HG03175 (cell line): Measurements from ENCODE around the gene IDH3A.
"Not testable (repeated sequence)": the region's sequence is repeated elsewhere in the genome, so short reads cannot be mapped to it uniquely, and the experiment has no call there.

Source experiments
- ATAC-seq: cut with Tn5 transposase; IDR thresholded peaks from one replicate; pipeline ENCODE4 v1.9.1; 2021; ENCODE audit warnings: mild to moderate bottlenecking, moderate library complexity; ENCODE audit not compliant: unreplicated experiment

Gene IDH3A

DNA sequence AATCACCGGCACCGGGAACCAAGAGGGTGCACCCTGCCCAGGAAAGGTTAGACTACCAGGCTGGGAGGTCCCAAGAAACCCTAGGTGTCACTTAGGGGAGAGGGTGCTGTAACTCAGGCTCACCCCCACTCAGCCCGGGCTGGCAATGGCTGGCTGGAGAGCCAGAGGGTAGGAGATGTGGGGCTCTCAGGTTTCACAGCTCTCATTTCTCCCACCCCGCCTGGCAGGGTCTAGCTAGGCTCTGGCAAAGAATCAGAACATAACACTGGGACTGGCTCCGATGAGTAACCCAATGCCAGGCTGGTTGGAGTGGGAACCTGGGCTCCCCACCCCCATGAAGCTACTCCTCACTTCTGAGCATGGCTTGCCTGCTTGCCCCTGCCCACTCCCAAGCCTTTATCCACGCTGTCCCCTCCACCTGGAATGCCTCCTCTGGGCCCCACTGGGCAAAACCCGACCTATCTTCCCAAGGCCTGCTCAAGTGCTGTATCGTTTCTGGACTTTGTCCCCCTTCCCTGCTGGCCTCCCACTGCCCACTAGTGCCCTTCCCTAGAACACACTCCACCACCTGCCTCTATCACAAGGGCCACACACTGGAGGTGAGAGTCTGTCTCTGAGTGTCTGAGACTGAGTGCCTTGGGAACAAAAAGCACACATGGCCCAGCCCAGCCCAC is 19.9 kb upstream of the IDH3A start:
- no peak for ATAC-seq

DNA sequence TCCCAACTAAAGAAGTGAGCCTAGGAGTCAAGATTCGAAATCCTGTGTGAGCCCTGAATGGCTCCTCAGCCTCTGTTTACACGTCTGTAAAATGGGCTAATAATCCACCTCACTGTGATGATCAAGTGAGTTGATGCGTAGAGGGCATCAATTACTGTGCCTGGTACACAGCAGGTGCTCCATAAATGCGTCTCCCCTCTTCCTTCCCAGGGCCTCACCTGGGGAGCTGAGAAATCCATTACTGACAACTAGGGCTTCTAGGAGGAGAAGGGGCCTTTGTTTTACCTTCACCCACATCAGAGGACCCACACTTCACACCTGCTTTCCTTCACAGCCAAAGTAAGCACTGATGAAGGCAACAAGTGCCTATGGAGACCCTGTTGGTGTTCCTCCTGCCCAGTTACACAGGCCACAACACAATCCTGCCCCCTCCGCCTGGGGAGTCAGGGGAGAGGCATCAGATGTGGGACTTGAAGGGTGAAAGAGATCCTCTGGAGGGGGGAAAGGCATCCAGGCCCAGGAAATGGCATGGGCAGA is 19.3 kb upstream of the IDH3A start:
- no peak for ATAC-seq

DNA sequence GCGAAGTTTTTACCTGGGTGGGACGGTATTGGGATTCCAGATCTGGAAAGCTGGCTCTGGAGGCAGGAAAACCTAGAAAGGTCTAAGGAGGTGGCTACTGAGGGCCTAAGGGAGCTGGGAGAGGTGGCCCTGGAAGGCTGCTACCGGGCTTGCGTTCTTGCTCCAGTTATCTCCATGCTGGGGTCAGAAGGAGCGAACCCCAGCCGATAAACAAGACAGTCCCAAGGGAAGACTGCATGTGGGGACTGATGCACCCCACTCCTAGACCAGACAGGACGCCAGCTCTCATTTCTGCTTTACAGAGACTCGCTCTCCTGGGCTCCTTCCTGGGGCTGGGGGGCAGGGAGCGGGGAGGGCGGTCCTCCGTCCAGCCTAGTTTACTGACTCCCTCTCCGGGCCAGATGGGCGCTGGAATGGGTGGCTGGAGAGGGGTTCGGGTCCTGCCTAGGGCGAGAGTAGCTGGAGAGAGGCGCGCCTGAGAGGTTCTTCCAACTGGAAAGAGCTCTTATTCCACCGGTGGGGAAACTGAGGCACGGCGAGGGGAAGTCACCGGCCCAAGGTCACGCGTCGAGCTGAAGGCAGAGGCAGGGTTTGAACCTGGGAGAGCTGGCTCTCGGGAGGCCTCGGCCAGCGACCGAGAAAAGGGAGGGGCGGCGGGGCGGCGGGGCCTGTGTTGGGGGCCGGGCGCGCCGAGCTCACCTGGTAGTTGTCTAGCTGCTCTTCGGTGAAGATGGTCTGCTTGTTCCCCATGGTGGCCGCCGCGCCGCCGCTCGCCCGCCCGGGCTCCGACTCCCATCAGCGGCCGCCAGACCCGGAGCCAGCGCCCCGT is 18.5 kb upstream of the IDH3A start:
- peak; percentile 37 for ATAC-seq

DNA sequence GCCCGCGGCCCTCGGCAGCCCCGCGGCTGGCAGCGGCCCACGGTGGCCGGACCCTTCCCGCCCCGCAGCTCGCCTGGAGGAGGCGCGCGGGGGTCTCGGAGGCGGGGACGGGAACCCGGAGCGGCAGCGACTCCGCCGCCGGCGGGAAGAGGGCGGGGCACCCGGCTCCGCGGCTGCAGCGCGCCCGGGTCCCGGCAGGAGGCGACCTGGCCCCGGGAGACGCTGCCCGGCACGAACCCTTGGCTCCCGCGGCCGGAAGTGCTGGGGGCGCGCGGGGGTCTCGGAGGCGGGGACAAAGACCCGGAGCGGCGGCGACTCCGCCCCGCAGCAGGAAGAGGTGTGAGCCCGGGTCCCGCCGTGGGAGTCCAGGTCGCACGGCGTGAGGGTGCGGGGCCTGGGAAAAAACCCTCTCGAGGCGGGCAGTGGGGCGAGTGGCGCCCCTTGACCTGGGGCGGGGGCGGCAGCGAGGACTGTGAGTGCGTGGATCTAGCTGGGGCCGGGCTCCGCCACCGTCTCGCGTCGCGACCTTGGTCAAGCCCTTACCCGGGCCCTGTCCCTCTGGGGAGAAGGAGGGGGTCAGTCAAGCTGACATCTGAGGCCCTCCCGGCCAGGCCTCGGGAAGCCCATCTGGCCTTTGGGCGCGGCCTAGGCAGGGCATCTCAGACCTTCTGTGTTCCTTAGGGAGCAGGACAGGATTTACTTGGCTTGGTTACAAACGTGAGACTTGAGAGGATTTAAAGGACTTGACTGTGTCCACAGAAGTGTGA is 17.7 kb upstream of the IDH3A start, which contains the start of gene CIB2:
TSS of gene CIB2 (minus strand) at position 151 of the 767 bp plus-strand sequence. CDS start 230 bp downstream, outside the sequence.
- peak; percentile 81 for ATAC-seq

DNA sequence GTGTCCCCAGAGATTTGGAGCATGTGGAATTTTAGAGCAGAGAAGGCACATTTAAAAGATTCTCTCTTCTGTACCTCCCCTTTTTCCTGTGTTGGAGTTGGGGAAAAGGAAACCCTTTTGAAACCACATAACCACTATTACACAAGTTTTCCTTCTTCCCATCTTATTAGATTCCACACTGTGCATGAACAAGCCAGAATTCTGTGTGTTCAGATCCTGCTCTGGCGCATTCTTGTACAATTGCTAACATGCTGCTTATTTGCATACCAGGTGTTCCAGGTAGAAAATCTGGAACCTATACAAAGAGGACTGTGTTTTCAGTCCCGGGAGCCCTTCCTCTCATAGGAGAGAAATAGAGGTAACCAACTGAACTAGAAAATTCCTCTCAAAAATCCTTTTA is 15.4 kb upstream of the IDH3A start:
- ATAC-seq, result no peak

DNA sequence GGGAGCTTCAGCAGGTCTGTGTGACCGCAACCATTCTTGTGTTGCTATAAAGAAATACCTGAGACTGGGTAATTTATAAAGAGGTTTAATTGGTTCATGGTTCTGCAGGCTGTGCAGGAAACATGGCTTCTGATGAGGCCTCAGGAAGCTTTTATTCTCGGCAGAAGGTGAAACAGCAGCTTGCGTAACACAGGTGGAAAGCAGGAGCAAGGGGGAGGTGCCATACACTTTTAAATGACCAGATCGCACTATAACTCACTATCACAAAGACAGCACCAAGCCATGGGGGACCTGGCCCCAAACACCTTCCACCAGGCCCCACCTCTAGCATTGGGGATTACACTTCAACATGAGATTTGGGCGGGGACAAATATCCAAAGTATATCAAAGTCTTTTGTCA is 9.6 kb upstream of the IDH3A start:
- ATAC-seq, result no peak

DNA sequence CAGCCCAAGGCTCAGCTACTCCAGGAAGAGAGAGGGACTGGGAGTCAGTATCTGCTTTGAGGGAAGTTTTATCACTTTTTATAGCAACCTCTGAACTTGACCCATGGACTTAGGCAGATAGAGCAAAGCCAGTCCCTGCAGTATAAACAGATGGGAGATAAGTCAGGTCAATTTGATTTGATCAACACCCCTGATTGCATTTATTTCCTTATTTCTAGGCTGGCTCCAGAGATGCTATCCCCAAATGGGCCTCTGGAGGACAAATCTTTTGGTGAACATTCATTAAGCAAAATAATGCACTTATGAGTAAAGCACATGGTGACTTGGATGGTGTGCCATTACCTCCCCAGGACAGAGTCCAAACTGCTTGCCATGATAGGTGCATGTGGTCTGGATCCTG is 8.9 kb upstream of the IDH3A start:
- ATAC-seq, result no peak

DNA sequence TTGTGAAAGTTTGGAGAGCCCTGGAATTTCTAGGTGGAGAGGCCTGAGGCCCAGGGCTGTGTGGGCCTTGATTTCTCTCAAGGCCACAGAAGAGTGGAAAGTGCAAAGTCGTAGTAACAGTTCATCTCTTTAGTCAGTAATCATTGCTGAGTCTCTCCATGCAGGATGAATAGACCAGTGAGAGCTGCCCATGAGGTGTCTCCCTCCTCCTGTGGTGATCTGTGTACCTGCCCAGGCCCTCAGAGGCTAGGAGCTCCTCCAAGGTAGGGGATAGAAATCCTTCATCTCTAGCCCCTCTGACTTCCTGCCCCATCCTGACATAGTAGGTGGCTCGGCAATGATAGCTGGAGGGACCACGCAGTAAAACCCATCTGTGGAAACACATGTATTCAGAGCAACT is 6.8 kb upstream of the IDH3A start:
- no peak for ATAC-seq

DNA sequence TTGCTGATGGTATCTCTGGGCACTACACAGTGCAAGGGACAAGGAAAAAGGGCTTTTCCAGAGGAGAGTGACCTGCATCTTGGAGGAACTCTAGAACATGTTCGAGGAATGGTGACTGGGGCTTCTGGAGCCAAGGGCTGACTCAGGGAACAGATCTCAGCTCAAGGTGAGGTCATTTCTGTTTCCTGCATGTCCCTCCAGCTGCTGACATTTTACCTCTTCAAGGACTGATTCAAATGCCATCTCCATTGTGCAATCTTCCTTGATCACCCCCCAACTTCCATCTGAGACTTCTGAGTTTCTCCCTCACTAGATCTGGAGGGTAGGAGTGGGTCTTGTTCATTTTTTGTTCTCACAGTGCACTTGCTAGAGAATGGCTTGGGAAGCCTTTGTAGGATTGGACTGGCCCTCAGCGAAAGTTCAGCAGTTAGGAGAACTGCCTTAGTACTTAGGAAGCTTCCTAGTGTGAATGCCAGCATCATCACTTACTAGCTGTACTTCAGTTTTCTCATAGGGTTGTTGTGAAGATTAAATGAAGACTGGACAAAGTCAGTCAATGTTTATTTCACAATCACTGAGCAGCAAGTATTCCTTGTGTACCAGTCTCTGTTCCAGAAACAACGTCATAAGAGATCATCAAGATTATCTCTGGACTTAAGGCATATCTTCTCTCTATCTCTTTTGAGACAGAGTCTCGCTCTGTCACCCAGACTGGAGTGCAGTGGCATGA is 2.6 kb upstream of the IDH3A start:
- ATAC-seq, result no peak

DNA sequence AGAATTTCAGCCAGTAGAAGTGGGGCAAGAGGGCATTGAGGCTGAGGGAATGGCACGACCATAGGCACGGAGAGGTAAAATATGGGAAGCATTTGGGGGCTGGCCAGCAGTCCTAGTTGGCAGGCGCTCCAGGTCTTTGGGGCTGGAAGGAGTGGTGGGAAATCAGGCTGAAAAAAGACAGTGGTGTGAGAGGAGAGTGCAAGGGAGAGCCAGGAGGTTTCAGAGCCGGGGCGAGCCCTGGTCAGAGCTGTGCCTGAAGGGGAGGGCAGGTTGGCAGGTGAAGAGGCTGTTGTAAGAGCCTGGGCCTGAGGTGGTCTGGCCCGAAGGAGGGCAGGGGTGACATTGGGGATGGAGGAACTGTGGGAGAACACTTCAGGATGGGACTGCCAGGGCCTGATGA is 1.6 kb upstream of the IDH3A start:
- no peak for ATAC-seq

DNA sequence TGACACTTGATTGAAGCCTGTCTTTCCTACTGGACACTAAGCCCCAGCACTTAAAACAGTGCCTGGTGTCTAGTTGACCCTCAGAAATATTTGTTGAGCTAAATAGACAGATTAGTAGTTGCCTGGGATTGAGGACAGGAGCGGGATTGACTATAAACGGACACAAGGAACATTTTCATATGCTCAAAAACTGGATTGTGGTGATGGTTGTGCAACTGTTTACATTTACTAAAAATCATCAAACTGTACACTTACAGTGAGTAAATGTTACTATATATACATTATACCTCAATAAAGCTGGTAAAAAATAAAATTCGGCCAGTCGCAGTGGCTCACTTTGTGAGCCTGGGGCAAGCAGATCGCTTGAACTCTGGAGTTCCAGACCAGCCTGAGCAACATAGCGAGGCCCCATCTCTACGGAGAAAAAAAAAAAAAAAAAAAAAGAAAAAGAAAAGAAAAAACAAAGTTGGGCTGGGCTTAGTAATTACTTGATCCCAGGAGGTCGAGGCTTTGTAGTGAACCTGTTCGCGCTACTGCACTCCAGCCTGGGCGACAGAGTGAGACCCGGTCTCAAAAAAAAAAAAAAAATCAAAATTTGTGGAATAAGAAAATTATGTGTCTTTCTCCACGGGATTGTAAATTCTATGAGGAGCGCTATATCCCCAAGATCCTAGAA is 632 bp upstream of the IDH3A start:
- ATAC-seq, result no peak

DNA sequence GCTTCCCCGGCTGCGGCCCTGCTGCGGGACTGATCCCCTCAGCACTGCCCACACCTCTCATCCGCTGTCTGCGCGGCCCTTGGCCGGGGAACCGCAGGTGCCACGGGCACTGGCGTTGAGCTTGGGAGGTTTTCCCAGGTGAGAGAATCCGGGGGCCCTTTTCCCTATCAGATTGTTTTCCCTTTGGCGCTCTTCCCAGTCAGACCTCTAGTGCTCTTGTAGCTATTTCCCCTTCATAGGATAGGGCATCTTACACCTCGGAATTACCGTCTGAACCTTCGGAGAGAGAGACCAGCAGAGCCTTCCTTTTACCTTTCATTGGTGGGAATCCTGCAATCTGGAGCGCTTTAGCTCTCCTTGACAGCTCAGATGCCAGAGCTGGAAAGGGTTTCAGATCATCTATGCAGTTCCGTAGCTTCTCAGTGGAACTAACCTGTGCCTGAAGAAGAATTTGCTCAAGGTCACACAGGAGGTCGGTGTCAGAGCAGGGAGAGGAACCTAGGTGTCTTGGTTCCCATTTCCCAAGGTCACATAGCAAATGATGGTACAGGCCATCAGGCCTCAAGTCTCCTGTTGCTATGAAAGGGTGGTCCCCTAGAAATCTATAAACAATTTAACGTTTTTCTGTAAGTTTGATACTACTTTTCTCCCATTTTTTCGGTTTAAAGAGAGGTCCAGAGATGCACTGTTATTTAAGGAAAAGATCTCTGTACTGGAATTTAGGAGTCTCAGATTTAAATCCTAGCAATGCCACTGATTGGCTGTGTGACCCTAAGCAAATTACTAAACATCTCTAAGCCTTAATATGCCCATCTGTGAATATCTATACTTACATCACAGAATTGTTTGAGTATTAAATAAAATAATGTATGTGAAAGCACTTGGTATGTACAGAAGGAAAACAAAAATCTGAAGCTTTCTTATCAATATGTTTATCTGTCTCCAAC is 916 bp downstream of the IDH3A start:
- peak; percentile 32 for ATAC-seq

DNA sequence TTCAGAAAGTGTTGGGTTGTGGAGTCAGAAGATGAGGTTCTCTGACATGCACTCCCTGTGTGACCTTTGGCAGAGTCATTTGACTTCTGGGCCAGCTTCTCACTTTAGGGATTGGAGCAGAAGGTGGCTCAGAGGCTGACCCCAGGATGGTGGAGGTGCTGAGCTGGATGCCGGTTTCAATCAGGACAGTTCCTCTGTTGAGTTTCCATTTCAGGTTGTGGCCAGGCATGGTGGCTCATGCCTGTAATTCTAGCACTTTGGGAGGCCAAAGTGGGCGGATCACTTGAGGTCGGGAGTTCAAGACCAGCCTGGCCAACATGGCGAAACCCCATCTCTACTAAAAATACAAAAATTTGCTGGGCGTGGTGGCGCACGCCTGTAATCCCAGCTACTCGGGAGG is 1.9 kb downstream of the IDH3A start:
- not testable (repeated sequence) for ATAC-seq

DNA sequence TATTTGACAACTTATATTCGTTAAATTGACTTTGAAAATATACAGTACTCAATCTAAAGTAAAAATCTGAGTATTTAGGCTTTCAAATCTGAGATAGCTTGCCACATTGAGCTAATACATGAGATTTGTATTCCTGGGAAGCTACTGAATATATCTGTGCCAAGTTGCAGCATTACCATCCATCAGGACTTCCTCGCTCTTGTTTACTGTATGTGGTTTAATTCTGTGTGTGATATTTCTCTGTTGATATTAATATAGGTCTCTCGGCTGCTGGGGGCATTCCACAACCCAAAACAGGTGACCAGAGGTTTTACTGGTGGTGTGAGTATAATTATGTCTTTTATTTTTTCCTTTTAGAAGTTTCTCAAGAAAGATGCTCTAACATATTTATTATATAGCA is 5.8 kb downstream of the IDH3A start:
- ATAC-seq, result no peak

DNA sequence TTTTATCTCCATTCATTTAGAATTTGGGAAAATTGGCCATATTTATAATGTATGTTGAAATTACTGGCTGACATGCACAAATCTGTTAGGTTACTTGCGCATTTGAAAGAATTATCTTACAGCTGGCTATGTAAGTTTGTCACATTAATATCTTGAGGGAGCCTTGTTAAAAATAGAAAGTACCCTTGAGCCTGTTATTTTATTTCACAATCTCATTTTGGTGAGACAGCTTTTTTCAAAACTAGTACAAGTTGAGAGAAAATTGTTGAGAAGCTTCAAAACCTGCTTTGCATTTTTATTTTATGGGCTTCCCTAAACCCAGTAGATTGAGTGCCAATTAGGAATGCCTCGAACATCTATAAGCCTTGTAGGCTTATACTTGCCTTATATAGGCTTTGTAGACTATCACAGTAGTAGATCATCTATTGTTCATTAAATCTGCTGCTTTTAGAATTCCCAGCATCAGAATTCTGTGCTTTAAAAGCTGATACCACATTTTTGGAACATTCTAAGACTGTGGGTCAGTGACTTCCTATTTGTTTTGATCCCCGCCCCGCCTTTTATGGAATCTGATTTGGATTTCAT is 6.3 kb downstream of the IDH3A start:
- ATAC-seq, result no peak

DNA sequence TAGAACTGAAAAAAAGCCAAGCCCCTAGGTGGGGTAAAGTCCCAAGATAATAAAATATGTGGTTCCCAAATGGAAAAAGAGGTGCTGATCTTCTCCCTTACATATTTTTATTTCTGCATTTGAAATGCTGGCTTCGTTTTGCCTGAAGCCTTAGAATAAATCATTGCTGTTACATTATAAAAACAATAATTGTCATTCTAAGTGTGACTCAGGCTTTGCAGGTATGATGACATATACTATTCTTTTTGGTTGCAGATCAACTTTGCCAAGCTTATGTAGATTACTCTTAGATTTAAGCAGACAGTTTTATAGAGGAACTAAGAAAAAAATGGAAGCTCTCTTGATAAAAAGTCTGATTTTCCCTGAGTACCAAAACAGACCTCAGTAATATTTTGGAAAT is 7.5 kb downstream of the IDH3A start:
- no peak for ATAC-seq

DNA sequence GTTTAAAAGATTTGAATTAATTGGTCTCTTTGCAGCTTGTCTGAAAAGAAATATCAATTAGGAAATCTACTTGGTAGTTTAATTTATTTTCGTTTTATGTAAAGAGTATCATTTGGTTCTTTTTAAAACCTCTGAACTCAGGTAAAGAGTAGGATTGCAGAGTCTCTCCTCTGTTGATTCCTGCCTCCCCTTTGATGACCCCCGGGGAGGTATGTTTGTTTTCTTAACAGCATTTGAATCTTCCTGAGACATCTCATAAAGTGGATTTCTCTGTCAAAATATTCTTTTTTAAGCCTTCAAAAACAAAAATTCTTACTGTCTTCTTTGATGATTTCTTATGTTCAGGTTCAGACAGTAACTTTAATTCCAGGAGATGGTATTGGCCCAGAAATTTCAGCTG is 8.0 kb downstream of the IDH3A start:
- no peak for ATAC-seq

DNA sequence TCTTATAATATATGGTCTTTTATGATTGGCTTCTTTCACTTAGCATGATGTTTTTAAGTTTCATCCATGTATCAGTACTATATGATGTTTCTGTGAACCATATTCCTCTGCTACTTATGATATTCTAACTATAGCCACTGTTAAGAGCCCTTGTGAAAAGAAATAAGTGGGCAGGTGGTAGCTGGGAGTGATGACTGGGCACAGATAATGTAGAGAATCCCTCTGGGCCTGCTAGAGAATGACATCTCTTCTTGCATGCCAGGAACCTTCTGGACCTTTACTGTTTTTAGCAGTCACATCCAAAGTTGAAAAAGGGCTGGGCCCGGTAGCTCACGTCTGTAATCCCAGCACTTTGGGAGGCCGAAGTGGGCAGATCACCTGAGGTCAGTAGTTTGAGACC is 10.2 kb downstream of the IDH3A start:
- ATAC-seq, result no peak

DNA sequence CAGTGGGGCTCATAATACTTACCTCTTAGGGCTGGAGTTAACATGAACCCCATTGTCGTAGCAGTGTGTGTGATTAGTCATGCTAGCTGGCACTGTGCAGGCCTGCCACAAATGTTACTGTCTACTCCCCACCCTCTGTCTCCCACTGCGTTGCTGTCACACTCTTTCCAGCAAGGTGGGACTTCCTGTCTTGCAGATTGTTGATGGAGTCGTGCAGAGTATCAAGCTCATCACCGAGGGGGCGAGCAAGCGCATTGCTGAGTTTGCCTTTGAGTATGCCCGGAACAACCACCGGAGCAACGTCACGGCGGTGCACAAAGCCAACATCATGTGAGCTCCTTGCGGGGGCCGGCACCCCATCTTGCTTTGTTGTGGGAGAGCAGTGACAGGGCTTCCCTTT is 12.9 kb downstream of the IDH3A start:
- no peak for ATAC-seq
